Hepatocyte (in vitro differentiated cells): ENCODE data around the gene BIRC5. TPM values are rescaled to one million over a fixed set of nuclear protein-coding genes. Genes with fewer than 3 reads are reported as not detected.
A peak's percentile ranks its signal among the peaks of the same experiment; 100 is the strongest.

ENCODE experiments used
- DNase-seq: peaks from one replicate; pipeline ENCODE4 v3.0.0-alpha.2; 2016; ENCODE audit warnings: low spot score
- H2AFZ ChIP-seq: fragments of 200-600 bp; sonication (generic); 2 replicates; pipeline ENCODE4 v1.6.0; 2016; ENCODE audit warnings: antibody characterized with exemption, mild to moderate bottlenecking
- H3K27ac ChIP-seq: fragments of 200-600 bp; sonication (generic); 2 replicates; pipeline ENCODE4 v1.5.1; 2016; ENCODE audit warnings: mild to moderate bottlenecking
- H3K27me3 ChIP-seq: fragments of 200-600 bp; sonication (generic); 2 replicates; pipeline ENCODE4 v1.6.1; 2016
- H3K36me3 ChIP-seq: fragments of 200-600 bp; sonication (generic); replicated peaks from 2 replicates; pipeline ENCODE4 v1.5.1; 2016; ENCODE audit warnings: low read depth; ENCODE audit not compliant: insufficient read depth
- H3K4me1 ChIP-seq: fragments of 200-600 bp; sonication (generic); 2 replicates; pipeline ENCODE4 v1.5.1; 2016; ENCODE audit warnings: mild to moderate bottlenecking, moderate library complexity; ENCODE audit not compliant: insufficient read depth
- H3K4me2 ChIP-seq: fragments of 200-600 bp; sonication (generic); 2 replicates; pipeline ENCODE4 v1.6.0; 2016
- H3K4me3 ChIP-seq: fragments of 200-600 bp; sonication (generic); 2 replicates; pipeline ENCODE4 v1.5.1; 2016; ENCODE audit warnings: mild to moderate bottlenecking
- H3K79me2 ChIP-seq: fragments of 200-600 bp; sonication (generic); 2 replicates; pipeline ENCODE4 v1.6.0; 2017; ENCODE audit warnings: mild to moderate bottlenecking
- H3K9me2 ChIP-seq: fragments of 200-600 bp; sonication (generic); replicated peaks from 2 replicates; pipeline ENCODE4 v1.6.0; 2017; ENCODE audit warnings: mild to moderate bottlenecking; ENCODE audit not compliant: insufficient read depth
- H3K9me3 ChIP-seq: fragments of 200-600 bp; sonication (generic); 2 replicates; pipeline ENCODE4 v1.5.1; 2016; ENCODE audit warnings: low read depth, mild to moderate bottlenecking
- H4K20me1 ChIP-seq: fragments of 200-600 bp; sonication (generic); 2 replicates; pipeline ENCODE4 v1.6.0; 2016; ENCODE audit warnings: mild to moderate bottlenecking; ENCODE audit not compliant: insufficient read depth, poor library complexity, severe bottlenecking
- EZH2 ChIP-seq: fragments of 200-600 bp; sonication (generic); IDR thresholded peaks from 2 replicates; pipeline ENCODE4 v1.6.1; 2016; ENCODE audit warnings: antibody characterized with exemption, mild to moderate bottlenecking, borderline replicate concordance
- EZH2phosphoT487 ChIP-seq: fragments of 200-600 bp; sonication (generic); IDR thresholded peaks from one replicate; pipeline ENCODE4 v1.6.1; 2018; ENCODE audit warnings: antibody characterized with exemption, mild to moderate bottlenecking, low read depth, moderate library complexity; ENCODE audit not compliant: unreplicated experiment, severe bottlenecking
- WGBS: methylation state at CpG from one replicate; pipeline ENCODE4 v1.1.6; 2016; ENCODE audit warnings: low lambda C conversion rate; ENCODE audit errors: missing lambda C conversion rate; 5-methylcytosine and 5-hydroxymethylcytosine counted together
- polyA plus RNA-seq: library from polyadenylated mRNA; unstranded; fragments of >200 nt; fragmentation: Nextera tagmentation; extraction: Ambion mirVana; gene quantifications from 2 replicates; pipeline ENCODE4 v1.2.1, GENCODE V29; 2016
- total RNA-seq: library from RNA; depleted of rRNA; stranded (reverse); fragments of >200 nt; gene quantifications from 2 replicates; pipeline ENCODE4 v1.2.3, GENCODE V29; 2014
- TF ChIP-seq, protein P1 (sequence below): fragments of 200-600 bp; sonication (generic); IDR thresholded peaks from 2 replicates; pipeline ENCODE4 v1.5.1; 2016; ENCODE audit warnings: antibody characterized with exemption, mild to moderate bottlenecking; ENCODE audit not compliant: poor library complexity

Gene BIRC5
- total and polyA plus RNA-seq, 2 experiments from 2014 or later, result 12.4 to 14.6 TPM

DNA sequence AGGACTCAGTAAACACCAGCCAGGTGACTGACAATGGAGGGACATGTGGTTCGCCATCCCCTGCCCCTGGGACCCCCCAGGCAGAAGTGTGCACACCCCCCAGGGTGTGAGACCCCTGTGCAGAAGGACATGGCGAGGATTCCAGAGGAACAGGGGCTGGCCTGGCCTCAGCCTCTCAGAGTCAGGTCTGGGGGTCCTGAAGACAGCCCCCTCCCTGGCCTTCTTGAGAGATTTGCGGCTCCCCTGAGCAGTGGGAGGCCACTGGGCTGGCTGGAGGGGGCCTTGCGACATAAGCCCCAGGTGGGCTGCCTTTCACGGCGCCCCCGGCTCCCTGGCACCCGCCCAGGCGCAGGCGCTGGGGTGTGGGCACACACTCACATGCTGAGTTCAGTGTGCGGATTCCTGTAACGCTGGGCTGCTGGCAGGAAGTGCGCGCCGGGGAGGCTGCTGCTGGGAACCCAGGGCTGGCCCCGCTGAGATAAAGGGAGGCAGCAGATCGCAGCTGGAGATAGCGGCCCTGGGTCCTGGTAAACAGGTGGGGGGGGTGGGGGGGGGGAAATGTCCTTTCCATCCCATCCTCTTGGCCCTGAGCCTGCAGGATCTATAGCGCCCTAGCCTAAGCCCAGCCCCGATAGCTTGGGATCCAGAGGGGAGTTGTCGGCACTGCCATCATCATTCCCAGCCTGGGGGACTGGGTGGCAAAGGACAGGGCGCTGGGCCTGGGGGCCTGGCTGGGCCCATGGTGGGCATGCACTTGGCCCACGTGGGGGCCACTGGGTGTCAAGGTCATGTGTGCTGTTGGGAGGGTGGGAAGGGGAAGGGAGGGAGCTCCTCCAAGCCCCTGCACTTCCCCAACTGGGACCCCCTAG is 44.5 kb downstream of the BIRC5 start:
- Histone ChIP-seq H3K4me3 (no peak overlapping the region), H3K4me1 (peaks cover 39% of the 10 kb centered on the region), H4K20me1 (no peaks in the 10 kb centered on the region), H3K27me3 (no peaks in the 10 kb centered on the region), H2AFZ (no peak overlapping the region), H3K9me2 (no peaks in the 10 kb centered on the region), H3K79me2 (peaks cover 6% of the 10 kb centered on the region), H3K4me2 (peak overlapping the region; percentile 59), H3K36me3 (no peaks in the 10 kb centered on the region), H3K9me3 (no peaks in the 10 kb centered on the region), H3K27ac (peak overlapping the region; percentile 92)
- TF ChIP-seq, protein P1, sequence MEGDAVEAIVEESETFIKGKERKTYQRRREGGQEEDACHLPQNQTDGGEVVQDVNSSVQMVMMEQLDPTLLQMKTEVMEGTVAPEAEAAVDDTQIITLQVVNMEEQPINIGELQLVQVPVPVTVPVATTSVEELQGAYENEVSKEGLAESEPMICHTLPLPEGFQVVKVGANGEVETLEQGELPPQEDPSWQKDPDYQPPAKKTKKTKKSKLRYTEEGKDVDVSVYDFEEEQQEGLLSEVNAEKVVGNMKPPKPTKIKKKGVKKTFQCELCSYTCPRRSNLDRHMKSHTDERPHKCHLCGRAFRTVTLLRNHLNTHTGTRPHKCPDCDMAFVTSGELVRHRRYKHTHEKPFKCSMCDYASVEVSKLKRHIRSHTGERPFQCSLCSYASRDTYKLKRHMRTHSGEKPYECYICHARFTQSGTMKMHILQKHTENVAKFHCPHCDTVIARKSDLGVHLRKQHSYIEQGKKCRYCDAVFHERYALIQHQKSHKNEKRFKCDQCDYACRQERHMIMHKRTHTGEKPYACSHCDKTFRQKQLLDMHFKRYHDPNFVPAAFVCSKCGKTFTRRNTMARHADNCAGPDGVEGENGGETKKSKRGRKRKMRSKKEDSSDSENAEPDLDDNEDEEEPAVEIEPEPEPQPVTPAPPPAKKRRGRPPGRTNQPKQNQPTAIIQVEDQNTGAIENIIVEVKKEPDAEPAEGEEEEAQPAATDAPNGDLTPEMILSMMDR, result no peak
- no peak for TF ChIP-seq EZH2phosphoT487
- peak; percentile 74 for DNase-seq
- WGBS, result 36% methylated on average over 22 of the region's 23 CpGs

DNA sequence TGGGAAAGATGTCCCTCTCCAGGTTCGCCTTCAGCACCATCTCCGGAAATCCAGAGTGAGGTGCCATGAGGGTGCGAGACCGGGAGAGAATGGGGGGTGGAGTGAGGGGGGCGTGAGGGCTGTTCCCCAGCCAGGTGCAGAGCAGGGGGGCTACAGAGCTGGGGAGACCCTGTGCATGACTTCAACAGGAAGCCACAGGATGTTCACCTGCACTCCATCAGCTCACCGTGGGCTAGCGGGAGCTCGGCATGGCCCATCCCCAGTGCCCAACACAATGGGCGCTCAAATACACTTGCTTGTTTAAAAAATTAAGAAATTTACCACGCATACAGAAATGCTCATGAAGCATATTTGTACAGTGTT is 45.1 kb downstream of the BIRC5 start:
- peaks cover under 1% of the 10 kb centered on the region for H3K79me2 ChIP-seq
- H2AFZ ChIP-seq, result no peak overlapping the region
- H3K27me3 ChIP-seq, result no peaks in the 10 kb centered on the region
- 86% methylated on average over 10 of the region's 10 CpGs for WGBS
- DNase-seq, result no peak
- H3K4me3 ChIP-seq, result no peak overlapping the region
- H3K4me1 ChIP-seq, result peaks cover 39% of the 10 kb centered on the region
- TF ChIP-seq EZH2phosphoT487, result no peak
- no peaks in the 10 kb centered on the region for H3K36me3 ChIP-seq
- H3K27ac ChIP-seq, result no peak overlapping the region
- H4K20me1 ChIP-seq, result no peaks in the 10 kb centered on the region
- no peak overlapping the region for H3K4me2 ChIP-seq
- H3K9me2 ChIP-seq, result no peaks in the 10 kb centered on the region
- no peaks in the 10 kb centered on the region for H3K9me3 ChIP-seq

DNA sequence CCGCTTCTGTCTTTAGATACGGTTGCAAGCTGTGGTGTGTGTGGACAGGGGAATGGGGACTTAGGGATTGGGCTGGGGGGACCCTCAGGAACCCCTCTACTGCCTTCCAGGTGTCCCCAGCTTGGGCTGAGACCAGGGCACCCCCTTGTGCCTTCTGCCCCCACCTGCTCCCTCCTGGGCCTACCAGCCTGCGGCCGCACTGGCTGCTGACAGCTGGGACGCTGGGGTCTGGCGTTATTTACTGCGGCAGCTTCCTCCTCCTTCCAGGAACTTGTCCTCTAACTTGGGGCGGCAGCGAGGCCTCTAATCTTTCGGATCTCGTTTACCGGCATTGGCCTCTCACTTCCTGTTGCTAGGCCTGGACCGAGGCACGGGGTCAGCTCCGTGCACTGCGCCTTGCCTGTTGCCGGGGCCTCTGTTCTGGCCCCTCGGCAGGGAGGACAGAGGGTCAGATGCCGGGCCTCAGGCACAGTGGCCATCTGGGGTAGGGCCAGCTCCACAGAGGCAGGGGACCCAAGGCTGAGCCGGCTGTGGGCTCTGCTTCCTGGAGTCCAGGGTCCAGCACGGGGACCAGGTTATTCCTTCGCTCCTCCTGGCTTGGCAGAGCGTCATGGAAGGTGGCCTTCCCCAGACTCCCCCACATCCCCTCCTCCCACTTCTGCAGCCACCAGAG is 49.1 kb downstream of the BIRC5 start:
- Histone ChIP-seq H3K27me3 (no peaks in the 10 kb centered on the region), H3K79me2 (no peaks in the 10 kb centered on the region), H3K27ac (peak overlapping the region; percentile 65), H3K4me1 (peaks cover 35% of the 10 kb centered on the region), H3K4me2 (no peak overlapping the region), H3K9me3 (no peaks in the 10 kb centered on the region), H4K20me1 (no peaks in the 10 kb centered on the region), H2AFZ (peak overlapping the region; percentile 10), H3K9me2 (no peaks in the 10 kb centered on the region), H3K4me3 (no peak overlapping the region), H3K36me3 (no peaks in the 10 kb centered on the region)
- 38% methylated on average over 23 of the region's 23 CpGs for WGBS
- peak; percentile 65 for DNase-seq
- no peak for TF ChIP-seq EZH2
- no peak for TF ChIP-seq EZH2phosphoT487
- TF ChIP-seq, protein P1, result no peak

DNA sequence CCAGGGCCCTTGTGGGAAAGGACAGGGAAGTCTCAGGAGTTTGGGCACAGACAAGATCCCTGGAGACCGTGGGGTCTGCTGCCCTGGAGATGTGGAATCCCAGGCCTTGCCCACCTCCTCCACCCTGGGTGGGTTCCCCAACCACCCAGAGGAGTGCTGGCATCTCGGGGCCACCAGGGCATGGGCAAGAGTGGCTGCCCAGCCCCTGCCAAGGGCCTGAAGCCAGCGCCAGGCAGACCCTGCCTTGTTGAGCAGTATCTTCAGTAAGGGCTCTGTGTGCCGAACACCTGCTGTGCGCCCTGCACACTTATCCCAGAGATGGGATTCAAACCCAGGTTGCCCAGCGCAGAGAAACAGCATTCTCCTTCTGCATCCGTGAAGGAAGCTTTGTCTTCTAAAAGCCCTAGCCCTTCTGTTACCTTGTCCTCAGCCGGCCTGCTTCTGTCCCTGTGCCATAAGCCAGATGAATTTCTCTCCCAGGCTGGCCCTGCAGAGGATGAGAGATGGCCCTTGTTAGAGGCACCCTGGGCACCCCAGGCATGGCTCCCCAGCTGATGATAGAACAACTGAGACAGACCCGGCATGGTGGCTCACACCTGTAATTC is 49.8 kb downstream of the BIRC5 start:
- no peaks in the 10 kb centered on the region for H3K9me3 ChIP-seq
- 94% methylated on average over 9 of the region's 9 CpGs for WGBS

More for the DNA sequence above, 49.8 kb downstream of the BIRC5 start:
- TF ChIP-seq, protein P1, result no peak
- TF ChIP-seq EZH2, result no peak
- TF ChIP-seq EZH2phosphoT487, result no peak
- Histone ChIP-seq H2AFZ (no peak overlapping the region), H3K4me1 (peaks cover 35% of the 10 kb centered on the region), H3K4me2 (no peak overlapping the region), H3K4me3 (no peak overlapping the region), H3K27ac (peak overlapping the region; percentile 65), H3K36me3 (no peaks in the 10 kb centered on the region), H3K27me3 (no peaks in the 10 kb centered on the region), H3K79me2 (no peaks in the 10 kb centered on the region), H3K9me2 (no peaks in the 10 kb centered on the region), H4K20me1 (no peaks in the 10 kb centered on the region)
- peak; percentile 3 for DNase-seq
